Muscle layer of colon (tissue), 2 donors: ENCODE data around the gene C5AR1.
"Not testable (repeated sequence)": the region's sequence is repeated elsewhere in the genome, so short reads cannot be mapped to it uniquely, and the experiment has no call there.

Source experiments
- H3K27ac ChIP-seq: one replicate; pipeline ENCODE4 v1.7.0; 2013; ENCODE audit warnings: low read depth, mild to moderate bottlenecking, low read length, moderate library complexity
- H3K27me3 ChIP-seq, 2 donors: one replicate each; pipeline ENCODE4 v1.7.0; 2013; ENCODE audit warnings: low read length in 2 of 2, mild to moderate bottlenecking in 2 of 2; ENCODE audit not compliant: insufficient read depth in 2 of 2, control insufficient read depth in 1 of 2
- H3K36me3 ChIP-seq: one replicate; pipeline ENCODE4 v1.7.0; 2013; ENCODE audit warnings: mild to moderate bottlenecking, low read length; ENCODE audit not compliant: insufficient read depth
- H3K4me1 ChIP-seq: one replicate; pipeline ENCODE4 v1.7.0; 2013; ENCODE audit warnings: mild to moderate bottlenecking, low read length; ENCODE audit not compliant: insufficient read depth
- H3K4me3 ChIP-seq, 2 donors: one replicate each; pipeline ENCODE4 v1.7.0; 2013; ENCODE audit warnings: low read length in 2 of 2, low read depth in 1 of 2, mild to moderate bottlenecking in 1 of 2, moderate library complexity in 1 of 2
- H3K9ac ChIP-seq: one replicate; pipeline ENCODE4 v1.7.0; 2013; ENCODE audit warnings: low read length
- H3K9me3 ChIP-seq: one replicate; pipeline ENCODE4 v1.7.0; 2013; ENCODE audit warnings: mild to moderate bottlenecking, low read length
- donor health status: abdominal sarcoma.
- donor health status: Adenocarcinoma of cecum.

C5AR1 gene

GRCh38 chr19:47339196-47339880, 29.7 kb downstream of the C5AR1 start:
- Histone ChIP-seq H3K4me3 (no peak overlapping the region), H3K36me3 (no peaks in the 10 kb centered on the region), H3K27ac (no peak overlapping the region), H3K27me3 (no peaks in the 10 kb centered on the region), H3K4me1 (no peaks in the 10 kb centered on the region), H3K9ac (no peak overlapping the region), H3K9me3 (no peaks in the 10 kb centered on the region)

- no peak overlapping the region for H3K4me3 ChIP-seq
- no peaks in the 10 kb centered on the region for H3K9me3 ChIP-seq
- no peak overlapping the region for H3K27ac ChIP-seq
- H3K36me3 ChIP-seq = no peaks in the 10 kb centered on the region
- no peaks in the 10 kb centered on the region for H3K27me3 ChIP-seq
- no peak overlapping the region for H3K9ac ChIP-seq
- no peaks in the 10 kb centered on the region for H3K4me1 ChIP-seq
These were observed 31.0 kb downstream of the C5AR1 start for GRCh38 chr19:47340477-47341208.

GRCh38 chr19:47341734-47342133, 32.1 kb downstream of the C5AR1 start:
- no peaks in the 10 kb centered on the region for H3K27me3 ChIP-seq
- no peaks in the 10 kb centered on the region for H3K9me3 ChIP-seq
- H3K9ac ChIP-seq = no peak overlapping the region
- H3K4me1 ChIP-seq = no peaks in the 10 kb centered on the region
- H3K36me3 ChIP-seq = no peaks in the 10 kb centered on the region
- no peak overlapping the region for H3K27ac ChIP-seq
- H3K4me3 ChIP-seq = no peak overlapping the region

GRCh38 chr19:47343194-47343802, 33.6 kb downstream of the C5AR1 start:
- Histone ChIP-seq H3K27ac (no peak overlapping the region), H3K27me3 (no peaks in the 10 kb centered on the region), H3K36me3 (no peaks in the 10 kb centered on the region)

GRCh38 chr19:47344425-47344824, 34.8 kb downstream of the C5AR1 start:
- Histone ChIP-seq H3K9me3 (no peaks in the 10 kb centered on the region), H3K27me3 (no peaks in the 10 kb centered on the region), H3K4me1 (peaks cover 4% of the 10 kb centered on the region), H3K36me3 (no peaks in the 10 kb centered on the region), H3K27ac (no peak overlapping the region), H3K9ac (no peak overlapping the region), H3K4me3 (no peak overlapping the region)

More at GRCh38 chr19:47343194-47343802, 33.6 kb downstream of the C5AR1 start:
- no peaks in the 10 kb centered on the region for H3K9me3 ChIP-seq
- H3K4me1 ChIP-seq = no peaks in the 10 kb centered on the region
- H3K4me3 ChIP-seq = no peak overlapping the region
- H3K9ac ChIP-seq = no peak overlapping the region

- H3K4me1 ChIP-seq = peaks cover 10% of the 10 kb centered on the region
- not testable (repeated sequence) for H3K9me3 ChIP-seq, H3K36me3 ChIP-seq, H3K27ac ChIP-seq, H3K27me3 ChIP-seq, H3K4me3 ChIP-seq, H3K9ac ChIP-seq
These were observed 36.4 kb downstream of the C5AR1 start for GRCh38 chr19:47346024-47346423.

GRCh38 chr19:47348819-47349795, 39.4 kb downstream of the C5AR1 start, which contains the start of gene DHX34:
Gene DHX34, plus strand, starts transcription at chr19:47349315. Its CDS starts 3,716 bp downstream, at chr19:47353031.
- Histone ChIP-seq H3K36me3 (peaks cover 16% of the 10 kb centered on the region), H3K9ac (peak within 1 kb of the TSS; percentile 73), H3K27me3 (no peaks in the 10 kb centered on the region), H3K4me3 (peak within 1 kb of the TSS; percentile 82 to 89), H3K27ac (peak within 1 kb of the TSS; percentile 67), H3K9me3 (no peaks in the 10 kb centered on the region), H3K4me1 (peaks cover 17% of the 10 kb centered on the region)

GRCh38 chr19:47350630-47351029, 41.0 kb downstream of the C5AR1 start:
- H3K9me3 ChIP-seq = no peaks in the 10 kb centered on the region
- no peak overlapping the region for H3K4me3 ChIP-seq
- H3K4me1 ChIP-seq = peaks cover 17% of the 10 kb centered on the region
- peaks cover 28% of the 10 kb centered on the region for H3K36me3 ChIP-seq
- H3K27me3 ChIP-seq = no peaks in the 10 kb centered on the region
- no peak overlapping the region for H3K9ac ChIP-seq
- no peak overlapping the region for H3K27ac ChIP-seq

GRCh38 chr19:47351548-47351947, 41.9 kb downstream of the C5AR1 start:
- peaks cover 17% of the 10 kb centered on the region for H3K4me1 ChIP-seq
- no peaks in the 10 kb centered on the region for H3K27me3 ChIP-seq
- no peak overlapping the region for H3K27ac ChIP-seq
- peaks cover 35% of the 10 kb centered on the region for H3K36me3 ChIP-seq
- no peak overlapping the region for H3K4me3 ChIP-seq
- H3K9ac ChIP-seq = no peak overlapping the region
- H3K9me3 ChIP-seq = no peaks in the 10 kb centered on the region

GRCh38 chr19:47352095-47352494, 42.4 kb downstream of the C5AR1 start:
- no peak overlapping the region for H3K9ac ChIP-seq
- H3K36me3 ChIP-seq = peaks cover 39% of the 10 kb centered on the region
- H3K4me3 ChIP-seq = no peak overlapping the region
- H3K4me1 ChIP-seq = peaks cover 17% of the 10 kb centered on the region
- H3K9me3 ChIP-seq = no peaks in the 10 kb centered on the region
- H3K27me3 ChIP-seq = no peaks in the 10 kb centered on the region
- no peak overlapping the region for H3K27ac ChIP-seq

GRCh38 chr19:47353307-47353712, 43.6 kb downstream of the C5AR1 start:
- H3K36me3 ChIP-seq = peaks cover 51% of the 10 kb centered on the region
- H3K4me1 ChIP-seq = peaks cover 17% of the 10 kb centered on the region
- H3K9me3 ChIP-seq = no peaks in the 10 kb centered on the region
- no peaks in the 10 kb centered on the region for H3K27me3 ChIP-seq
- H3K9ac ChIP-seq = no peak overlapping the region
- no peak overlapping the region for H3K4me3 ChIP-seq
- no peak overlapping the region for H3K27ac ChIP-seq
